Measurements from ENCODE around the gene SF1. TPM values are rescaled to one million over a fixed set of nuclear protein-coding genes. Genes with fewer than 3 reads are reported as not detected.
A peak's percentile ranks its signal among the peaks of the same experiment; 100 is the strongest.

SF1 gene
- total RNA-seq, 1 experiment from 2014 or later, result 285 TPM

- no peak for TF ChIP-seq ZNF219 (CRISPR knock-in tag; IDR thresholded peaks at IDR 0.05; ENCODE audit: borderline replicate concordance)
Observed at GRCh38 chr11:64789331-64790204, 11.2 kb upstream of the SF1 start (continued).

- Mint-ChIP-seq H3K27ac (no peak overlapping the region), H3K4me1 (no peaks in the 10 kb centered on the region), H3K4me3 (no peak overlapping the region), H3K9me3 (no peaks in the 10 kb centered on the region), H3K36me3 (no peaks in the 10 kb centered on the region; the same call in 1 of the 2 replicates), H3K27me3 (ENCODE audit: low read depth) (no peaks in the 10 kb centered on the region)
- no peak for ATAC-seq
- no peak for TF ChIP-seq TEAD4 (CRISPR knock-in tag; IDR thresholded peaks at IDR 0.05)
- no peak for TF ChIP-seq GABPB1 (CRISPR knock-in tag; IDR thresholded peaks at IDR 0.05)
- TF ChIP-seq SOX15 (CRISPR knock-in tag; IDR thresholded peaks at IDR 0.05), result no peak
- TF ChIP-seq TP53 (CRISPR knock-in tag; IDR thresholded peaks at IDR 0.05), result no peak
- ChIA-PET POLR2A (no interaction called here), CTCF (interaction anchor here (0.5 to 1.7 kb wide), 31 partner anchors 9 to 383 kb away, joined by 3 to 18 read pairs (median 4); partner anchors contain the start of genes ARL2, CDC42BPG, FAU and MAP4K2)
- DNase-seq (ENCODE audit: low spot score), result no peak
Observed at GRCh38 chr11:64788321-64789215, 10.2 kb upstream of the SF1 start.

- ChIA-PET CTCF (interaction anchor here (0.5 to 1.7 kb wide), 30 partner anchors 9 to 382 kb away, joined by 3 to 18 read pairs (median 4); partner anchors contain the start of genes ARL2, CDC42BPG, FAU and MAP4K2), POLR2A (interaction anchor here (1.5 kb wide), 1 partner anchor 9 kb away, joined by 3 read pairs; no protein-coding TSS in a partner anchor)
- H3K9me3 Mint-ChIP-seq, result no peaks in the 10 kb centered on the region
- no peaks in the 10 kb centered on the region; the same call in 1 of the 2 replicates for H3K36me3 Mint-ChIP-seq
- DNase-seq (ENCODE audit: low spot score) (peak; percentile 85), ATAC-seq (peak; percentile 91)
- no peak for TF ChIP-seq ERG (CRISPR knock-in tag; IDR thresholded peaks at IDR 0.05)
- TF ChIP-seq CTCF (IDR thresholded peaks at IDR 0.05), result peak; percentile 40
- no peak overlapping the region for H3K4me3 Mint-ChIP-seq
- no peaks in the 10 kb centered on the region for H3K4me1 Mint-ChIP-seq
- H3K27ac Mint-ChIP-seq, result no peak overlapping the region
- no peaks in the 10 kb centered on the region for H3K27me3 Mint-ChIP-seq (ENCODE audit: low read depth)
Observed at GRCh38 chr11:64787526-64788320, 9.4 kb upstream of the SF1 start.

- H3K27ac Mint-ChIP-seq, result no peak overlapping the region
- no peaks in the 10 kb centered on the region for H3K27me3 Mint-ChIP-seq (ENCODE audit: low read depth)
- DNase-seq (ENCODE audit: low spot score) (no peak), ATAC-seq (no peak)
- ChIA-PET POLR2A (interaction anchor here (0.7 to 1.5 kb wide), 2 partner anchors 7 to 65 kb away, joined by 3 read pairs; no protein-coding TSS in a partner anchor), CTCF (interaction anchor here (0.5 to 1.7 kb wide), 8 partner anchors 8 to 802 kb away, joined by 3 to 13 read pairs (median 4); partner anchors contain the start of genes MAP4K2 and SF1)
- no peaks in the 10 kb centered on the region; the same call in 1 of the 2 replicates for H3K36me3 Mint-ChIP-seq
- no peak overlapping the region for H3K4me3 Mint-ChIP-seq
- 0 out of 2 replicates have a peak, but pooled peaks cover 3% of the 10 kb centered on the region for H3K4me1 Mint-ChIP-seq
- no peaks in the 10 kb centered on the region for H3K9me3 Mint-ChIP-seq
- no peak for TF ChIP-seq PREB (CRISPR knock-in tag; IDR thresholded peaks at IDR 0.05; ENCODE audit: borderline replicate concordance)
- no peak for TF ChIP-seq ZMAT4 (CRISPR knock-in tag; IDR thresholded peaks at IDR 0.05)
- TF ChIP-seq ETV6 (CRISPR knock-in tag; IDR thresholded peaks at IDR 0.05), result no peak
- no peak for TF ChIP-seq GRHL2 (CRISPR knock-in tag; IDR thresholded peaks at IDR 0.05; ENCODE audit: insufficient replicate concordance, severe bottlenecking)
- no peak for TF ChIP-seq JUN (CRISPR knock-in tag; IDR thresholded peaks at IDR 0.05)
- no peak for TF ChIP-seq AFF4 (CRISPR knock-in tag; IDR thresholded peaks at IDR 0.05; ENCODE audit: borderline replicate concordance)
- no peak for TF ChIP-seq FOXP1 (CRISPR knock-in tag; IDR thresholded peaks at IDR 0.05; ENCODE audit: borderline replicate concordance)
- TF ChIP-seq MAX (CRISPR knock-in tag; IDR thresholded peaks at IDR 0.05), result no peak
Observed at GRCh38 chr11:64786308-64786707, 8.0 kb upstream of the SF1 start.
